DOHH2 (cell line): ENCODE measurements around the gene KDM5A.

Experiments used
- CTCF ChIP-seq: fragments of 200-600 bp; sonication (generic); IDR thresholded peaks from one replicate; pipeline ENCODE4 v1.5.1; 2014; ENCODE audit warnings: antibody characterized with exemption, mild to moderate bottlenecking, low read depth, low read length; ENCODE audit not compliant: poor library complexity, severe bottlenecking
- EZH2phosphoT487 ChIP-seq: fragments of 200-600 bp; sonication (generic); IDR thresholded peaks from 2 replicates; pipeline ENCODE4 v1.6.1; 2017; ENCODE audit warnings: borderline replicate concordance, mild to moderate bottlenecking, antibody characterized with exemption, low read length, moderate library complexity, mixed read lengths

DNA sequence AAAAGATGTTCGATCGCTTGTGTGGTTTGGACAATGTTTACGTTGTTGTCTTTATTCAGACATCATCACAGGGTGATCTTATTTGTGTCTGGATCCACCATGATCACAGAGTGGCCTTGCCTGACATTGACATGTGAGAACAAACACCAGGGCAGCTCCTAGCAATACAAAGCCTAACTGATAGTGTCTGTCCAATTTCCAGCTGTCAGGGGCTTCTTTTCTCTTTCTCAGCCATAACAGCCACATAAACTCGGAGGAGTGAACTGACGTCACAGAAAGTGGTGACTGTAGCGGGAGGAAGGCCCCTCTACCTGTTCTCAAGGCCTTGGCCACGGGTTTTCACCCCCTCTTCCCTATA, 120.7 kb downstream of the KDM5A start:
- TF ChIP-seq CTCF: no peak
- no peak for TF ChIP-seq EZH2phosphoT487
